GM18909 (cell line): Measurements from ENCODE around the gene RNF111.
A peak's percentile ranks its signal among the peaks of the same experiment; 100 is the strongest.

Experiments used
- ATAC-seq: cut with Tn5 transposase; IDR thresholded peaks from one replicate; pipeline ENCODE4 v1.9.1; 2021; ENCODE audit warnings: mild to moderate bottlenecking; ENCODE audit not compliant: unreplicated experiment, poor library complexity

The RNF111 gene

GRCh38 chr15:58987491-58988005 is at the start of gene RNF111:
TSS of gene RNF111 (plus strand) at chr15:58987663. CDS start at chr15:59030823, 43,160 bp downstream.
- peak; percentile 79 for ATAC-seq

- no peak for ATAC-seq
Measured at GRCh38 chr15:58947179-58947578, 40.3 kb upstream of the RNF111 start.

GRCh38 chr15:58951388-58952007 is 36.0 kb upstream of the RNF111 start:
- no peak for ATAC-seq

GRCh38 chr15:58952751-58953150 is 34.7 kb upstream of the RNF111 start:
- ATAC-seq = no peak

- peak; percentile 78 for ATAC-seq
Measured at GRCh38 chr15:58957101-58957973, 30.1 kb upstream of the RNF111 start.

GRCh38 chr15:58958811-58959210 is 28.7 kb upstream of the RNF111 start:
- no peak for ATAC-seq

- no peak for ATAC-seq
Measured at GRCh38 chr15:58962136-58962535, 25.3 kb upstream of the RNF111 start.

GRCh38 chr15:58962662-58963565 is 24.5 kb upstream of the RNF111 start:
- ATAC-seq = no peak

GRCh38 chr15:58966698-58967097 is 20.8 kb upstream of the RNF111 start:
- ATAC-seq = no peak

- ATAC-seq = no peak
Measured at GRCh38 chr15:58967479-58967878, 20.0 kb upstream of the RNF111 start.

- ATAC-seq = no peak
Measured at GRCh38 chr15:58977887-58978286, 9.6 kb upstream of the RNF111 start.

GRCh38 chr15:58980351-58980939 is 7.0 kb upstream of the RNF111 start:
- no peak for ATAC-seq

GRCh38 chr15:58981808-58982475 is 5.5 kb upstream of the RNF111 start:
- ATAC-seq = no peak

- ATAC-seq = no peak
Measured at GRCh38 chr15:58983261-58983660, 4.2 kb upstream of the RNF111 start.

GRCh38 chr15:58985443-58985842 is 2.0 kb upstream of the RNF111 start:
- no peak for ATAC-seq

- no peak for ATAC-seq
Measured at GRCh38 chr15:58987036-58987435, 427 bp upstream of the RNF111 start.

GRCh38 chr15:58988006-58988785 is 733 bp downstream of the RNF111 start:
- peak; percentile 47 for ATAC-seq

GRCh38 chr15:58992181-58992580 is 4.7 kb downstream of the RNF111 start:
- ATAC-seq = no peak
